GM18951 (cell line): Measurements from ENCODE around the gene GAPDHS.

Experiments used
- POLR2A ChIP-seq: IDR thresholded peaks from 4 replicates; pipeline ENCODE4 v1.6.1; 2011; ENCODE audit warnings: mild to moderate bottlenecking; ENCODE audit not compliant: insufficient read length, insufficient read depth; ENCODE audit errors: extremely low read depth
- in situ Hi-C: fragments of 300-500 bp; cut with MboI; formaldehyde crosslinking; loops from one replicate; pipeline ENCODE4 v1.12.0; 2022; ENCODE audit warnings: low sequenced_read_pairs, mixed read lengths, inconsistent platforms; ENCODE audit not compliant: unreplicated experiment

The GAPDHS gene

DNA sequence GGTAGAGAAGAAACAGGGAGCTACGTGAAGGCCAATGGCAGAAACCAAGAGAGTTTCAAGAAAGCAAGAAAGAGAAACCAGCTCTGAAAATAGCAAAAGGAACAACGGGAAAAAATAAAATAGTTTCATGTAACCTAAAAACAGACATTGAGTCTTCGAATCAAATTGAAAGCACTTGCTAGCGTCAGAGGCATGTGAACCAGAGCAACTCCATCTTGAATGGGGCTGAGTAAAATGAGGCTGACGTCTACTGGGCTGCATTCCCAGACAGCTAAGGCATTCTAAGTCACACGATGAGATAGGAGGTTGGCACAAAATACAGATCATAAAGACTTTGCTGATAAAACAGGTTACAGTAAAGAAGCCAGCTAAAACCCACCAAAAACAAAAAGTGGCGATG lies 45.5 kb downstream of the GAPDHS start:
- in situ Hi-C loops, result no loop called here
- no peak for TF ChIP-seq POLR2A

DNA sequence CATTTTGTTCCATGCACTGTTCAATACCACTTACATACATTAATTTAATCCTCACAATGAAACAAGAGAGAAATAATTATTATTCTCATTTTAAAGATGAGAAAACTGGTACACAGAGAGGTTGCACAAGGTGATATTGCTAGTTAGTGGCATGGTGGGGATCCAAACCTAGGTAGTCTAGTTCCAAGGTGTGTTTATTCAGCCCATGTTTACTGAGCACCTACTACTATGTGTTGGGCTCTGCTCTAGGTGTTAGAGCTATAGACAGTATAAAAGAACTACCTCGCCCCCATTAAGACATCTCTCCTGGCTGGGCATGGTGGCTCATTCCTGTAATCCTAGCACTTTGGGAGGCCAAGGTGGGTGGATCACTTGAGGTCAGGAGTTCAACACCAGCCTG lies 49.5 kb downstream of the GAPDHS start:
- in situ Hi-C loops, result no loop called here
- no peak for TF ChIP-seq POLR2A

GRCh38 chr19:35585848-35586247 lies 52.6 kb downstream of the GAPDHS start, which contains the start of gene PMIS2:
Gene PMIS2 (plus strand): TSS chr19:35586173. CDS start chr19:35586260, 87 bp downstream.
- in situ Hi-C loops, result no loop called here

DNA sequence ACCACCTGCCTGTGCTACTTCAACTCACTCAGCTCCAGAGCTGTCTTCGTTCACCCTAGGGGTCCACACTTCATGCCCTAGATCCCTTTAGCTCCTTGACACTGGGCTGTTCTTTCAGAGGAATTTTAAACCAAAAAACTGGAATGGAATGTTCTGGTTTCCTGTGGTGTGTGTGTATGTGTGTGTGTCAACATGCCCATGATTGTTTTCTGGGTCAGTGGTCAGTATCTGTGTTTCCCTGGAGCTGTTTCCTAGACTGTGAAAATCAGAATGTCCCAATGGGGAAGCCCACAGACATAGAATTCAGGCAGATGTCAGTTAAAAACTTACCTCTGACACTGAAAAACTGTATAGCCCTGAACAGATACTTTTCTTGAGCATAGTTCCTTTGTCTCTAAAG lies 54.1 kb downstream of the GAPDHS start:
- no peak for TF ChIP-seq POLR2A
- in situ Hi-C loops, result no loop called here

More at GRCh38 chr19:35585848-35586247, 52.6 kb downstream of the GAPDHS start, which contains the start of gene PMIS2:
- no peak for TF ChIP-seq POLR2A

- in situ Hi-C loops, result no loop called here
- TF ChIP-seq POLR2A, result no peak
These were observed 57.6 kb downstream of the GAPDHS start for GRCh38 chr19:35590875-35591274.

DNA sequence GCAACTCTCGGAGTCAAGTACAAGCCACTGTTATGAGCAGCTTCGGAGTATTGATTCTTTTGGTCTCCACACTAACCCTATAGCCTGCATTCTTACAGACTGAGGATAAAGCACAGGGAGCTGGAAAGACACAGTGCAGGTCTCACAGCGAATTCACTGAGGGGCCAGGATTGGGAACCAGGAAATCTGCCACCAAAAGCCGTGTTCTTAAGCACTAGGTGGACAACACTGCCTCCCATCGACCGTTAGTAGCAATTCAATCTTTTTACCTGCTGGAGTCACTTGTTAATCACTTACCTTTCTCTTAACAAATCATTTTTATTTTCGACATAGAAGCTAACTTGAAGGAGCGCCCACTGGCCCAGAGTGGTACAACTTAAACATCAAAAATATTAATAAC lies 59.0 kb downstream of the GAPDHS start:
- in situ Hi-C loops, result no loop called here
- TF ChIP-seq POLR2A, result no peak
